Endothelial cell of umbilical vein (primary cell): ENCODE measurements around the gene ANK2. TPM values are rescaled to one million over a fixed set of nuclear protein-coding genes. Genes with fewer than 3 reads are reported as not detected.

Experiments used
- BruUV-seq: library from RNA; stranded (reverse); fragments of 400-500 nt; replicated peaks from 2 replicates; lab custom pipeline; 2021; lab: Mats Ljungman, UMichigan
- CTCF ChIA-PET: fragments of 300-600, 350-600 bp; sonication (Branson Sonifier 250); formaldehyde crosslinking; loops from one replicate; lab custom pipeline; 2021; ENCODE audit warnings: antibody characterized with exemption, inconsistent platforms; lab: Charles Lee
- POLR2A ChIA-PET: fragments of 300-600, 350-600 bp; sonication (Branson Sonifier 250); formaldehyde crosslinking; loops from one replicate; lab custom pipeline; 2021; ENCODE audit warnings: antibody characterized with exemption, inconsistent platforms; lab: Charles Lee
- DNase-seq: peaks from one replicate; pipeline ENCODE4 v3.0.0-alpha.2; 2011; ENCODE audit warnings: low read depth, low spot score
- FAIRE-seq: peaks from 2 replicates; lab custom pipeline; 2011; peaks lifted over from hg19 to GRCh38; lab: Jason Lieb, UNC
- H2AFZ ChIP-seq: 2 replicates; pipeline ENCODE4 v1.6.0; 2012; ENCODE audit warnings: low read depth, low read length, control low read depth, inconsistent platforms
- H3K27ac ChIP-seq: 2 replicates; pipeline ENCODE4 v1.5.1; 2011; ENCODE audit warnings: low read depth, mild to moderate bottlenecking, control low read depth, low read length, moderate library complexity; ENCODE audit not compliant: insufficient read depth
- H3K27me3 ChIP-seq, 2 experiments: 2 replicates each; pipeline versions ENCODE4 v1.6.0 to v1.6.1; 2011; ENCODE audit warnings: low read length in 2 of 2, mixed read lengths in 1 of 2; ENCODE audit not compliant: control insufficient read depth in 2 of 2, insufficient read depth in 2 of 2
- H3K36me3 ChIP-seq, 2 experiments: 2 replicates in 1 of 2; 3 replicates in 1 of 2; pipeline ENCODE4 v1.5.1; 2011; ENCODE audit warnings: low read length in 2 of 2, mild to moderate bottlenecking in 1 of 2, moderate library complexity in 1 of 2; ENCODE audit not compliant: control insufficient read depth in 2 of 2, insufficient read depth in 2 of 2; ENCODE audit errors: extremely low read depth in 1 of 2
- H3K4me1 ChIP-seq: 3 replicates; pipeline ENCODE4 v1.5.1; 2011; ENCODE audit warnings: mild to moderate bottlenecking, low read length; ENCODE audit not compliant: control insufficient read depth, insufficient read depth; ENCODE audit errors: extremely low read depth
- H3K4me2 ChIP-seq: 2 replicates; pipeline ENCODE4 v1.6.1; 2011; ENCODE audit warnings: low read length, control low read depth, mixed read lengths; ENCODE audit not compliant: insufficient read depth
- H3K4me3 ChIP-seq, 3 experiments: fragments of 200-600 bp in 1 of 3; sonication (generic), shearing (Covaris generic) in 1 of 3; replicated peaks in 1 of 3; 2 replicates each; pipeline ENCODE4 v1.5.1; 2011 to 2016; ENCODE audit warnings: control low read depth in 3 of 3, low read length in 3 of 3, mild to moderate bottlenecking in 2 of 3, inconsistent platforms in 1 of 3, low read depth in 1 of 3, moderate library complexity in 1 of 3; ENCODE audit not compliant: insufficient read depth in 1 of 3
- H3K79me2 ChIP-seq: 2 replicates; pipeline ENCODE4 v1.6.0; 2012; ENCODE audit warnings: low read length, inconsistent platforms; ENCODE audit not compliant: control insufficient read depth, insufficient read depth
- H3K9ac ChIP-seq: replicated peaks from 2 replicates; pipeline ENCODE3; 2011; ENCODE audit warnings: low read length, control low read depth; ENCODE audit not compliant: insufficient read depth; ENCODE audit errors: extremely low read depth
- H3K9me1 ChIP-seq: replicated peaks from 3 replicates; pipeline ENCODE4 v1.6.0; 2011; ENCODE audit warnings: mild to moderate bottlenecking, low read length; ENCODE audit not compliant: control insufficient read depth, insufficient read depth; ENCODE audit errors: extremely low read depth
- H3K9me3 ChIP-seq: replicated peaks from 2 replicates; pipeline ENCODE4 v1.5.1; 2012; ENCODE audit warnings: low read length, inconsistent platforms; ENCODE audit not compliant: control insufficient read depth, insufficient read depth
- H4K20me1 ChIP-seq: replicated peaks from 2 replicates; pipeline ENCODE3; 2011; ENCODE audit warnings: mild to moderate bottlenecking, low read length; ENCODE audit not compliant: control insufficient read depth, insufficient read depth; ENCODE audit errors: extremely low read depth
- CTCF ChIP-seq, 2 donors: IDR thresholded peaks; 1 replicate in 1 of 2; 2 replicates in 1 of 2; pipeline ENCODE4 v1.5.1; 2011; ENCODE audit warnings: low read length in 2 of 2, mild to moderate bottlenecking in 2 of 2, moderate library complexity in 2 of 2, control low read depth in 1 of 2, inconsistent platforms in 1 of 2, low read depth in 1 of 2; ENCODE audit not compliant: insufficient read depth in 1 of 2; ENCODE audit errors: extremely low read depth in 1 of 2
- EZH2 ChIP-seq: IDR thresholded peaks from 2 replicates; pipeline ENCODE4 v1.6.1; 2012; ENCODE audit warnings: borderline replicate concordance, low read depth, mild to moderate bottlenecking, moderate library complexity, low read length, inconsistent platforms; ENCODE audit not compliant: severe bottlenecking
- FOS ChIP-seq: IDR thresholded peaks from 2 replicates; pipeline ENCODE4 v1.6.1; 2011; ENCODE audit warnings: mild to moderate bottlenecking, low read length, moderate library complexity, borderline replicate concordance; ENCODE audit not compliant: insufficient read depth
- GATA2 ChIP-seq: IDR thresholded peaks from 2 replicates; pipeline ENCODE4 v1.7.0; 2011; ENCODE audit warnings: low read depth, mild to moderate bottlenecking, moderate library complexity, mixed read lengths, low read length; ENCODE audit not compliant: insufficient read length, insufficient read depth
- JUN ChIP-seq: IDR thresholded peaks from 2 replicates; pipeline ENCODE4 v1.6.1; 2011; ENCODE audit warnings: borderline replicate concordance, low read depth; ENCODE audit not compliant: insufficient read length, insufficient read depth
- MAX ChIP-seq: IDR thresholded peaks from 2 replicates; pipeline ENCODE4 v1.6.1; 2011; ENCODE audit not compliant: insufficient read depth, insufficient read length
- MYC ChIP-seq: IDR thresholded peaks from one replicate; pipeline ENCODE4 v1.6.1; 2011; ENCODE audit warnings: mild to moderate bottlenecking, low read depth, low read length
- POLR2A ChIP-seq: IDR thresholded peaks from 2 replicates; pipeline ENCODE4 v1.6.1; 2012; ENCODE audit warnings: low read depth, mild to moderate bottlenecking, control low read depth, low read length
- POLR2AphosphoS5 ChIP-seq: IDR thresholded peaks from 2 replicates; pipeline ENCODE4 v1.6.1; 2012; ENCODE audit warnings: low read depth, mild to moderate bottlenecking, control low read depth, low read length, moderate library complexity; ENCODE audit not compliant: insufficient read depth
- dilution Hi-C: fragments of 300-500 bp; cut with MboI; formaldehyde crosslinking; loops from one replicate; pipeline ENCODE4 v1.15.0; 2019; ENCODE audit warnings: low sequenced_read_pairs; ENCODE audit not compliant: extremely low pct_ligation_motif_present
- intact Hi-C: fragments of 100-400 bp; cut with micrococcal nuclease; formaldehyde crosslinking; loops from one replicate; pipeline ENCODE4 v1.10.0; 2022
- polyA plus RNA-seq, 4 experiments: library from polyadenylated mRNA; depleted of rRNA in 3 of 4; stranded (reverse) in 3 of 4; unstranded in 1 of 4; fragments of >200 nt; gene quantifications; 2 replicates each; pipeline versions ENCODE4 v1.2.1 to v1.2.3, GENCODE V29; 2011 to 2012; ENCODE audit warnings: missing spikeins in 1 of 4
- total RNA-seq: library from RNA; stranded (reverse); gene quantifications from 2 replicates; pipeline ENCODE4 v1.2.3, GENCODE V29; 2021

The ANK2 gene
- total and polyA plus RNA-seq, 2 donors (not counting 3 experiments of a cell fraction or from before 2014, with no cell fraction given) = not detected

- peaks cover 0 to 3% of the 10 kb centered on the region in 2 experiments for H3K27me3 ChIP-seq
- H3K79me2 ChIP-seq = no peaks in the 10 kb centered on the region
- no peaks in the 10 kb centered on the region for H3K4me1 ChIP-seq
- no peak overlapping the region for H3K4me3 ChIP-seq
- no peak for FAIRE-seq
- CTCF ChIA-PET = no interaction called here
- no peak overlapping the region for H3K27ac ChIP-seq
- DNase-seq = no peak
- no peaks in the 10 kb centered on the region for H3K9me3 ChIP-seq
- H3K36me3 ChIP-seq = no peaks in the 10 kb centered on the region
- no peak overlapping the region for H3K4me2 ChIP-seq
- BruUV-seq = no TSS peak
- no peaks in the 10 kb centered on the region for H3K9me1 ChIP-seq
- H3K9ac ChIP-seq = no peak overlapping the region
- intact Hi-C loops (no loop called here), dilution Hi-C loops (no loop called here)
- no peak overlapping the region for H2AFZ ChIP-seq
- POLR2A ChIA-PET = no interaction called here
- H4K20me1 ChIP-seq = no peaks in the 10 kb centered on the region
- TF ChIP-seq EZH2 (no peak), FOS (no peak), POLR2A (no peak), GATA2 (no peak), CTCF (IDR thresholded peaks at IDR 0.05; ENCODE audit: extremely low read depth in 1 of 2, insufficient read depth in 1 of 2, low read depth in 1 of 2, low read length in 2 of 2) (no peak), JUN (no peak), POLR2AphosphoS5 (no peak), MYC (no peak), MAX (no peak)
Measured at GRCh38 chr4:113314426-113314825, 265.0 kb downstream of the ANK2 start.
